ENCODE results near the gene AKAP8L. TPM values are rescaled to one million over a fixed set of nuclear protein-coding genes. Genes with fewer than 3 reads are reported as not detected.

AKAP8L gene
- total and polyA plus RNA-seq, 2 of the 8 experiments (the other 6 are each of a cell fraction or from before 2014, with no cell fraction given) = 75.1 to 138 TPM

- Histone ChIP-seq H2BK120ac (replicated peaks; ENCODE audit: low read depth, low read length) (no peak overlapping the region), H3K79me2 (ENCODE audit: control insufficient read depth in 1 of 2, insufficient read depth in 2 of 2, low read length in 2 of 2) (no peaks in the 10 kb centered on the region), H2BK12ac (ENCODE audit: low read depth, low read length) (0 out of 2 replicates have a peak overlapping the region, but pooled peaks have one; percentile 68), H3K9me3 (ENCODE audit: insufficient read depth in 2 of 2, low read depth in 1 of 2, low read length in 1 of 2) (no peaks in the 10 kb centered on the region), H4K91ac (replicated peaks; ENCODE audit: insufficient read length, low read length) (no peak overlapping the region), H3K79me1 (ENCODE audit: low read depth, low read length) (no peaks in the 10 kb centered on the region), H3K4me3 (ENCODE audit: extremely low read depth in 1 of 4, insufficient read depth in 2 of 4, low read depth in 3 of 4, low read length in 4 of 4) (no peak overlapping the region), H2BK15ac (ENCODE audit: low read length) (no peak overlapping the region), H3K4me2 (ENCODE audit: insufficient read depth in 1 of 2, low read depth in 2 of 2, low read length in 2 of 2) (no peak overlapping the region), H3K14ac (ENCODE audit: insufficient read length) (no peak overlapping the region), H3K4ac (replicated peaks; ENCODE audit: insufficient read length, low read depth, low read length) (no peak overlapping the region), H2BK5ac (ENCODE audit: low read depth, low read length) (no peak overlapping the region), H3K9ac (replicated peaks in 1 of 4; ENCODE audit: extremely low read depth in 1 of 4, low read depth in 3 of 4, low read length in 3 of 4) (no peak overlapping the region), H3K56ac (replicated peaks; ENCODE audit: insufficient read length, low read depth, low read length) (no peak overlapping the region), H4K5ac (ENCODE audit: insufficient read length, low read depth, low read length) (no peak overlapping the region), H4K20me1 (replicated peaks in 1 of 2; ENCODE audit: control insufficient read depth in 1 of 2, insufficient read depth in 2 of 2, low read length in 2 of 2) (no peaks in the 10 kb centered on the region), H3K23ac (ENCODE audit: insufficient read length) (no peak overlapping the region), H2AFZ (ENCODE audit: low read length) (no peak overlapping the region), H4K8ac (ENCODE audit: extremely low read depth, insufficient read depth, low read length) (no peak overlapping the region), H3K18ac (ENCODE audit: extremely low read depth, low read length) (no peak overlapping the region), H3K27ac (ENCODE audit: low read depth, low read length) (no peak overlapping the region), H3K27me3 (replicated peaks in 1 of 4; ENCODE audit: control insufficient read depth in 3 of 4, extremely low read depth in 1 of 4, insufficient read depth in 3 of 4, low read length in 3 of 4) (no peaks in the 10 kb centered on the region), H2AK5ac (ENCODE audit: low read depth, low read length) (no peak overlapping the region), H3K23me2 (ENCODE audit: low read depth, low read length) (no peaks in the 10 kb centered on the region), H3K36me3 (ENCODE audit: control insufficient read depth in 2 of 4, insufficient read depth in 4 of 4, low read length in 3 of 4) (no peaks in the 10 kb centered on the region), H3K4me1 (replicated peaks in 1 of 4; ENCODE audit: control insufficient read depth in 3 of 4, insufficient read depth in 4 of 4, low read length in 3 of 4) (no peaks in the 10 kb centered on the region; a peak in 1 of 7 replicates), H2BK20ac (ENCODE audit: low read length) (no peak overlapping the region)
- 85% methylated on average over 3 of the region's 3 CpGs; no CpG with 5 or more reads in 1 of the 2 experiments for WGBS, 2 experiments (ENCODE audit: extremely low coverage in 1 of 2, insufficient coverage in 1 of 2, insufficient read length in 1 of 2, insufficient replicate concordance in 2 of 2, low coverage in 1 of 2, low lambda C conversion rate in 2 of 2, missing lambda C conversion rate in 1 of 2)
- ChIA-PET POLR2A (ENCODE audit: partially characterized antibody) (no interaction called here), CTCF (ENCODE audit: partially characterized antibody) (interaction anchor here (1.0 to 1.6 kb wide), 2 partner anchors 19 to 32 kb away, joined by 3 to 4 read pairs; no protein-coding TSS in a partner anchor)
- FAIRE-seq (no peak), DNase-seq (ENCODE audit: low read depth in 1 of 2, low spot score in 2 of 2) (no peak)
- TF ChIP-seq SP2 (IDR thresholded peaks at IDR 0.05; ENCODE audit: low read length) (no peak), E2F6 (IDR thresholded peaks at IDR 0.05) (no peak), TEAD4 (IDR thresholded peaks at IDR 0.05; ENCODE audit: low read depth, low read length) (no peak), EP300 (IDR thresholded peaks at IDR 0.05; ENCODE audit: borderline replicate concordance in 1 of 2, low read depth in 2 of 2, low read length in 2 of 2) (no peak), GABPA (IDR thresholded peaks at IDR 0.05; ENCODE audit: borderline replicate concordance, insufficient read depth, low read length) (no peak), SUZ12 (IDR thresholded peaks at IDR 0.05; ENCODE audit: low read length) (no peak), RNF2 (IDR thresholded peaks at IDR 0.05; ENCODE audit: borderline replicate concordance, low read depth, low read length, missing control alignments, poor library complexity, severe bottlenecking) (no peak), CBX5 (IDR thresholded peaks at IDR 0.05; ENCODE audit: low read depth, low read length) (no peak), BCL11A (IDR thresholded peaks at IDR 0.05; ENCODE audit: low read depth in 2 of 2, low read length in 2 of 2) (no peak), RFX5 (IDR thresholded peaks at IDR 0.05; ENCODE audit: borderline replicate concordance, low read depth, low read length) (no peak), FOSL1 (IDR thresholded peaks at IDR 0.05; ENCODE audit: insufficient read depth, low read depth, low read length) (no peak), PHF8 (conservative IDR thresholded peaks at IDR 0.05; ENCODE audit: low read depth, low read length) (no peak), POLR2AphosphoS5 (IDR thresholded peaks at IDR 0.05; ENCODE audit: low read depth, low read length) (no peak)
Measured at GRCh38 chr19:15441317-15441716, 22.5 kb upstream of the AKAP8L start.

Data from H1 (cell line).